Spleen (tissue), 11 donors: ENCODE measurements around the gene PRG3. TPM values are rescaled to one million over a fixed set of nuclear protein-coding genes. Genes with fewer than 3 reads are reported as not detected.

Experiments
- DNase-seq: peaks from one replicate; pipeline ENCODE4 v3.0.0-alpha.2; 2020
- H3K27ac ChIP-seq, 8 donors: fragments of 200-600 bp; sonication (generic) in 7 of 8; 1 replicate in 4 of 8; 2 replicates in 4 of 8; pipeline versions ENCODE4 v1.5.0 to v1.8.0; 2016 to 2021; ENCODE audit warnings: inconsistent platforms in 4 of 8, mild to moderate bottlenecking in 4 of 8, moderate library complexity in 1 of 8
- H3K27me3 ChIP-seq, 7 donors: fragments of 200-600 bp; sonication (generic) in 6 of 7; replicated peaks in 1 of 7; 1 replicate in 4 of 7; 2 replicates in 3 of 7; pipeline versions ENCODE4 v1.5.0 to v1.8.0; 2016 to 2021; ENCODE audit warnings: inconsistent platforms in 3 of 7, mild to moderate bottlenecking in 1 of 7
- H3K36me3 ChIP-seq, 6 donors: fragments of 200-600 bp; sonication (generic) in 5 of 6; 1 replicate in 4 of 6; 2 replicates in 2 of 6; pipeline versions ENCODE4 v1.5.0 to v1.8.0; 2016 to 2021; ENCODE audit warnings: inconsistent platforms in 2 of 6
- H3K4me1 ChIP-seq, 6 donors: fragments of 200-600 bp; sonication (generic) in 5 of 6; 1 replicate in 3 of 6; 2 replicates in 3 of 6; pipeline versions ENCODE4 v1.5.0 to v1.8.0; 2016 to 2021; ENCODE audit warnings: inconsistent platforms in 3 of 6
- H3K4me3 ChIP-seq, 8 donors: fragments of 200-600 bp; sonication (generic) in 7 of 8; 1 replicate in 4 of 8; 2 replicates in 4 of 8; pipeline versions ENCODE4 v1.5.0 to v1.8.0; 2016 to 2021; ENCODE audit warnings: inconsistent platforms in 4 of 8, mild to moderate bottlenecking in 4 of 8, moderate library complexity in 2 of 8
- H3K9me3 ChIP-seq, 8 donors: fragments of 200-600 bp; sonication (generic) in 7 of 8; 1 replicate in 4 of 8; 2 replicates in 4 of 8; pipeline versions ENCODE4 v1.5.0 to v1.8.0; 2016 to 2021; ENCODE audit warnings: inconsistent platforms in 4 of 8
- POLR2A ChIP-seq, 3 donors: fragments of 450-650 bp; IDR thresholded peaks; one replicate each; pipeline ENCODE4 v1.5.1; 2017; ENCODE audit warnings: antibody characterized with exemption in 3 of 3, mild to moderate bottlenecking in 1 of 3
- POLR2AphosphoS5 ChIP-seq, 3 donors: sonication (generic); formaldehyde crosslinking; IDR thresholded peaks; one replicate each; pipeline ENCODE4 v1.5.1; 2017; ENCODE audit warnings: antibody characterized with exemption in 3 of 3
- WGBS, 5 donors: extraction: QIAGEN DNeasy Blood & Tissue Kit in 3 of 5; methylation state at CpG; one replicate each; pipeline versions ENCODE4 v1.1.5 to v1.1.7; 2013 to 2018; 5-methylcytosine and 5-hydroxymethylcytosine counted together
- intact Hi-C: fragments of 100-400 bp; cut with DNase I; formaldehyde crosslinking; loops from one replicate; pipeline ENCODE4 v1.15.0; 2023; ENCODE audit warnings: low total_unique reads
- polyA plus RNA-seq, 3 donors: library from polyadenylated mRNA; stranded (reverse); fragments of 200-250 nt; gene quantifications; one replicate each; pipeline ENCODE4 v1.2.1, GENCODE V29; 2013
- total RNA-seq, 7 donors: library from RNA; depleted of rRNA in 3 of 7; stranded (reverse); fragments of >200 nt in 3 of 7; fragmentation: NEBNext Ultra II Directional in 4 of 7; extraction: Animal tissue kit (Norgen Biotek cat#: 25700) in 4 of 7; gene quantifications; one replicate each; pipeline versions ENCODE4 v1.1.0 to v1.2.1, GENCODE V29; 2016 to 2021
- TF ChIP-seq, protein P1 (sequence below), 11 experiments: fragments of 200-600 bp in 7 of 11; fragments of 450-650 bp in 4 of 11; sonication (generic) in 4 of 11; IDR thresholded peaks in 8 of 11; conservative IDR thresholded peaks in 3 of 11; 1 replicate in 7 of 11; 2 replicates in 4 of 11; pipeline versions ENCODE4 v1.4.0 to v1.8.0; 2016 to 2021; ENCODE audit warnings: antibody characterized with exemption in 11 of 11, inconsistent platforms in 4 of 11, mild to moderate bottlenecking in 1 of 11
- donor health status: healthy with polysubstance abuse.
- donor health status: DM: no; HTN: no; CAD: no; lungs with moderate emphysema.
- donor health status: DM: no; HTN: no; CAD: no.
- donor health status: Bipolar disorder and iron deficiency.
- donor health status: healthy.
- donor health status: DM: no; HTN: no; CAD: no.
- donor health status: DM: yes; HTN: yes; CAD: no.

PRG3 gene
- total and polyA plus RNA-seq, 10 donors: 0.36 to 5.1 (median 1.1) TPM; not detected in 1

DNA sequence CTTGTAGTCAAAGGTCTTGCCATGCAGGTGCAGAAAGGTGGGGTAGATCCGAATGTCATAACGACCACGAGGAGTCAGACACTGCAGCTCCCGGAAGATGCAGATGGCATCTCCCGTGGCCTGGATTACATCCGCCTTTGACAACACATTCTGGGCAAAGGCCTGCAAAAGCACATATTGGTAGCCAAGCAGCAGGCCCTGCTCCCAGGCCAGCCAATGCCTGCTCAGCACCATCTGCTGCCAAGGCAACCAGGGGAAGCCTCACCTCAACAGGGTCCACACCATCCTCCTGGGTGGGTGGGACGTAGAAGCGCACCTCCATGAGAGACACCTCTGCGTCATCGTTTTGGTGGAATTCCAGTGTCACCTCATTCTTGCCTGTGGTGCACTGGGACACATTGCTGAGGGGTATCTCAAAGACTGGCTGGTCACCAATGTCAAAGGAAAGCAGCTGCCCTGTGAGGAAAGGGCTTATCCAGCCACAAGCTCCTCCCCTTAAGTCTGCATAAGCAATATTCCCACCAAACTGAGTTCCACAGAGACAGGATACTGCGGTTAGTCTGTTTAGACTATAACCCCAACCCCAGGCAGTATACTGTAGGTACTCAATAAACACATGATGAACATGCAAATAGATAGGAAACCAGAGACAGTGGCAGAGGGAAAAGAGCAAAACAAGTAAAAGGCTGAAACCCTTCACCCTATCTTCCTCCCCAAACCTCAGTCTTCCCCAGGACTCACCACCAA, 48.1 kb downstream of the PRG3 start:
- intact Hi-C loops: no loop called here
- DNase-seq: no peak
- Histone ChIP-seq H3K27ac (no peak overlapping the region), H3K4me1 (peaks cover 0 to 35% (median 22%) of the 10 kb centered on the region in 6 donors), H3K27me3 (no peaks in the 10 kb centered on the region), H3K4me3 (no peak overlapping the region), H3K36me3 (peaks cover 0 to 66% (median 53%) of the 10 kb centered on the region in 6 donors), H3K9me3 (no peaks in the 10 kb centered on the region)
- TF ChIP-seq, protein P1, sequence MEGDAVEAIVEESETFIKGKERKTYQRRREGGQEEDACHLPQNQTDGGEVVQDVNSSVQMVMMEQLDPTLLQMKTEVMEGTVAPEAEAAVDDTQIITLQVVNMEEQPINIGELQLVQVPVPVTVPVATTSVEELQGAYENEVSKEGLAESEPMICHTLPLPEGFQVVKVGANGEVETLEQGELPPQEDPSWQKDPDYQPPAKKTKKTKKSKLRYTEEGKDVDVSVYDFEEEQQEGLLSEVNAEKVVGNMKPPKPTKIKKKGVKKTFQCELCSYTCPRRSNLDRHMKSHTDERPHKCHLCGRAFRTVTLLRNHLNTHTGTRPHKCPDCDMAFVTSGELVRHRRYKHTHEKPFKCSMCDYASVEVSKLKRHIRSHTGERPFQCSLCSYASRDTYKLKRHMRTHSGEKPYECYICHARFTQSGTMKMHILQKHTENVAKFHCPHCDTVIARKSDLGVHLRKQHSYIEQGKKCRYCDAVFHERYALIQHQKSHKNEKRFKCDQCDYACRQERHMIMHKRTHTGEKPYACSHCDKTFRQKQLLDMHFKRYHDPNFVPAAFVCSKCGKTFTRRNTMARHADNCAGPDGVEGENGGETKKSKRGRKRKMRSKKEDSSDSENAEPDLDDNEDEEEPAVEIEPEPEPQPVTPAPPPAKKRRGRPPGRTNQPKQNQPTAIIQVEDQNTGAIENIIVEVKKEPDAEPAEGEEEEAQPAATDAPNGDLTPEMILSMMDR (IDR thresholded peaks at IDR 0.05 in 8 of 11, conservative IDR thresholded peaks at IDR 0.05 in 3 of 11): no peak
- TF ChIP-seq POLR2A (IDR thresholded peaks at IDR 0.05) (no peak), POLR2AphosphoS5 (IDR thresholded peaks at IDR 0.05) (no peak)
- WGBS, 5 donors: 90 to 99% (median 97%) methylated on average over 9 to 11 of the region's 11 CpGs

DNA sequence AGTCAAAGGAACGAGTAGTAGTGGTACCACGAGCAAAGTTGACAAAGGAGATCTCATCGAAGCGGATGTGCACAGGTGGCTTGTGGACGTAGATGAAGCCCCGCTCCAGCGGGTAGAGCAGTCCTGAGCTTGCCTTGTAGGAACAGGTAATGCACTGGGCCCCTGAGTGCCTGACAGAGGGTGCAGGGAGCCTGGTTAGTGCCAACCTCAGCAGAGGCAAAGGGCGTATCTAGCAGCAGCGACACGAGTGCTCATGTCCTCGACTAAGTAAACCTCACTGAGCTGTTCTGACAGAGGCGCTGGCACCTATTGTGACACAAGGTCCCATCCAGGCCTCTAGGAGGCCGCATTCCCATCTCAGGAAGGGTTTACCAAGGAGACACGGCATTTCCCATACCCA, 49.2 kb downstream of the PRG3 start:
- H3K36me3 ChIP-seq: peaks cover 0 to 78% (median 65%) of the 10 kb centered on the region in 6 donors
- H3K4me1 ChIP-seq: peaks cover 0 to 36% (median 23%) of the 10 kb centered on the region in 6 donors
- no peaks in the 10 kb centered on the region for H3K9me3 ChIP-seq
- 96 to 97% (median 97%) methylated on average over 9 to 14 of the region's 14 CpGs for WGBS, 5 donors
- TF ChIP-seq POLR2AphosphoS5 (IDR thresholded peaks at IDR 0.05): no peak
- no peak for TF ChIP-seq POLR2A (IDR thresholded peaks at IDR 0.05)
- TF ChIP-seq, protein P1 (IDR thresholded peaks at IDR 0.05 in 8 of 11, conservative IDR thresholded peaks at IDR 0.05 in 3 of 11): no peak
- no peak for DNase-seq
- no peak overlapping the region for H3K27ac ChIP-seq
- no peaks in the 10 kb centered on the region for H3K27me3 ChIP-seq
- no peak overlapping the region for H3K4me3 ChIP-seq
- intact Hi-C loops: no loop called here

DNA sequence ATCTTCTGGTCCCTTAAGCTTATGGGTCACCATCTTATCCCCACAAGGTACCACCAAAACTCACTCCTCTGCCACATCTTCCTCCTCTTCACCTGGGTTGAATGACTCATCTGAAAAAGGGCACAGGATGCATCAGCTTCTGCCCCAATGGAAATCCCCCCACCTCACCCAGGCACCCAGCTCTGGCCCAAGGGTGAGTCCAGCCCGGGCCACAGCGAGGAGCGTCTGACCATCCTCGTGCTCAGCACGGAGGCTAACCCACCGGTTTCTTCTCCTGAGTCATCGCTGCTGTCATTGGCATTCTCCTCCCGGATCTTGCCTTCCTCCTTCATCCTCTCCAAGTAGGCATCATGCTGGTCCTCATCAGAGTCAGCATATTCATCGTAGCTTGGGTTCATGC, 50.9 kb downstream of the PRG3 start:
- H3K4me1 ChIP-seq: peaks cover 9 to 40% (median 30%) of the 10 kb centered on the region in 6 donors
- intact Hi-C loops: no loop called here
- no peak overlapping the region for H3K27ac ChIP-seq
- H3K36me3 ChIP-seq: peaks cover 0 to 86% (median 68%) of the 10 kb centered on the region in 6 donors
- H3K27me3 ChIP-seq: no peaks in the 10 kb centered on the region
- 86 to 96% (median 89%) methylated on average over 9 of the region's 9 CpGs for WGBS, 5 donors
- peak in 1 of 3 donors; percentile 28 for TF ChIP-seq POLR2AphosphoS5 (IDR thresholded peaks at IDR 0.05)
- TF ChIP-seq POLR2A (IDR thresholded peaks at IDR 0.05): no peak
- TF ChIP-seq, protein P1 (IDR thresholded peaks at IDR 0.05 in 8 of 11, conservative IDR thresholded peaks at IDR 0.05 in 3 of 11): no peak
- H3K4me3 ChIP-seq: no peak overlapping the region
- no peaks in the 10 kb centered on the region for H3K9me3 ChIP-seq
- peak; percentile 68 for DNase-seq

DNA sequence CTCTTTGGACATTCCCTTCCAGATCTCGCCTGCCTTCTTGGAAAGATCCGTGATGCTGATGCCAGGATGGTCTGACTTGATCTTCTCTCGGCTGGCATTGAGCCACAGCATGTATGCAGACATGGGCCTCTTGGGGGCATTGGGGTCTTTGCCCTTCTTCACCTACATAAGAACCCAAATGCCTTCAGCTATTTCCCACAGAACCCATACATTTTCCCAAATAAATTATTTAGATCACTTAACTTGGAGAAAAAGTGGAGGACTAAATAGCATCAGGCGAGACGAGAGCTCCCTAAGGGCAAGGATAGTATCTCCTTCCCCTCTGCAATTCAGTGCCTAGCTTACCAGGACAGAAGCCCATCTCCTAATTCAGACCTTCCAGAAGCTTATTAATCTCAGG, 53.2 kb downstream of the PRG3 start:
- H3K27ac ChIP-seq: peak overlapping the region in 4 of 8 donors; percentile 13 to 92 (median 22)
- intact Hi-C loops: no loop called here
- peaks cover 0 to 68% (median 62%) of the 10 kb centered on the region in 6 donors for H3K36me3 ChIP-seq
- H3K4me3 ChIP-seq: no peak overlapping the region
- TF ChIP-seq, protein P1 (IDR thresholded peaks at IDR 0.05 in 8 of 11, conservative IDR thresholded peaks at IDR 0.05 in 3 of 11): no peak
- TF ChIP-seq POLR2A (IDR thresholded peaks at IDR 0.05): no peak
- TF ChIP-seq POLR2AphosphoS5 (IDR thresholded peaks at IDR 0.05): no peak
- no peaks in the 10 kb centered on the region for H3K9me3 ChIP-seq
- 96 to 99% (median 97%) methylated on average over 5 of the region's 5 CpGs for WGBS, 5 donors
- no peaks in the 10 kb centered on the region for H3K27me3 ChIP-seq
- H3K4me1 ChIP-seq: peaks cover 9 to 39% (median 32%) of the 10 kb centered on the region in 6 donors
- DNase-seq: no peak
